Duodenal mucosa (tissue), 2 donors: ENCODE results near the gene RIMBP2.

ENCODE experiments used
- H3K27ac ChIP-seq: one replicate; pipeline ENCODE4 v1.7.0; 2013; ENCODE audit warnings: low read depth, low read length
- H3K27me3 ChIP-seq, 2 donors: one replicate each; pipeline ENCODE4 v1.7.0; 2013; ENCODE audit warnings: low read length in 2 of 2, control low read depth in 1 of 2; ENCODE audit not compliant: insufficient read depth in 2 of 2, control insufficient read depth in 1 of 2
- H3K36me3 ChIP-seq, 2 donors: one replicate each; pipeline ENCODE4 v1.7.0; 2013; ENCODE audit warnings: low read length in 2 of 2, control low read depth in 1 of 2; ENCODE audit not compliant: insufficient read depth in 2 of 2, control insufficient read depth in 1 of 2
- H3K4me1 ChIP-seq, 2 donors: one replicate each; pipeline ENCODE4 v1.7.0; 2013; ENCODE audit warnings: low read length in 2 of 2, control low read depth in 1 of 2; ENCODE audit not compliant: insufficient read depth in 2 of 2, control insufficient read depth in 1 of 2
- H3K4me3 ChIP-seq, 2 donors: one replicate each; pipeline ENCODE4 v1.7.0; 2013; ENCODE audit warnings: low read length in 2 of 2, low read depth in 1 of 2
- H3K9ac ChIP-seq, 2 donors: one replicate each; pipeline ENCODE4 v1.7.0; 2013; ENCODE audit warnings: low read length in 2 of 2, low read depth in 1 of 2
- H3K9me3 ChIP-seq, 2 donors: one replicate each; pipeline ENCODE4 v1.7.0; 2013; ENCODE audit warnings: low read length in 2 of 2, control low read depth in 1 of 2; ENCODE audit not compliant: control insufficient read depth in 1 of 2

RIMBP2 gene

DNA sequence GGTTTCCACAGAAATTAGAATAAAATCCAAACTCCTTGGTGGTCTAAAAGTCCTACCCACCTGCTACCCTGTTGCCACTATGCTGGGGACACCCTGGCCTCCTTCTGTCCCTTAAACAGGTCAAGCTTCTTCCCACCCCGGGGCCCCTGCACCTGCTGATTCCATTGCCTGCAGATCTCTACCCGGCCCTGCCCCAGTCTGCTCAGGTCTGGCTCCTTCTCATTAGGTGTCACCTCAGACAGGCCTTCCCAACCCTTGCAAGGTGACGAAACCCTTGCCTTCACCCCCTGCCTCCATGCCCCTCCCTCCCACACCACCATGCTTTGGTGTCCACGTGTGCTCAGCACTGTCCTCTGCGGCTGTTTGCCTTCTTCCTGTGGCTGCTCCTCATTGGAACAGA is 207.8 kb downstream of the RIMBP2 start:
- Histone ChIP-seq H3K27me3 (no peaks in the 10 kb centered on the region), H3K9me3 (no peaks in the 10 kb centered on the region), H3K27ac (no peak overlapping the region), H3K36me3 (no peaks in the 10 kb centered on the region), H3K9ac (no peak overlapping the region), H3K4me1 (no peaks in the 10 kb centered on the region), H3K4me3 (no peak overlapping the region)

DNA sequence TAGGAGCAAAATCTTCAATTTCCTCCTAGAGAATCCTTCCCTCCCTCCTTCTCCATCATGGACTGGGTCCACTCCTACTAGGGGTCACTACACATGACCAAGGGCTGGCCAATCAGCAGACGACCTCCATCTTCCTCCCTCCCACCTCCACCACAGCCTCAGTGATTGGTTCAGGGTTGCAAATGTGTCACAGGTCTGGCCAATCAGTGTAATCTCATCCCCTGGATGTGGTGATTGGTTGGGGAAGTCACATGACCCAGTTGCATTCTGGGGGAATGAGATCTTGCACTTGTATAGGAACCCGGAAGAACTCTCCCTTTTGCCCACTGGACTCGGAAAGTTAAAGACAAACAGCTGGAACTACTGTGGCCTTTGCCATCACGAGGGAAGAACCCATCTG is 209.3 kb downstream of the RIMBP2 start:
- no peak overlapping the region for H3K27ac ChIP-seq
- H3K4me3 ChIP-seq = no peak overlapping the region
- H3K27me3 ChIP-seq = no peaks in the 10 kb centered on the region
- no peaks in the 10 kb centered on the region for H3K4me1 ChIP-seq
- H3K36me3 ChIP-seq = no peaks in the 10 kb centered on the region
- no peak overlapping the region for H3K9ac ChIP-seq
- H3K9me3 ChIP-seq = no peaks in the 10 kb centered on the region

DNA sequence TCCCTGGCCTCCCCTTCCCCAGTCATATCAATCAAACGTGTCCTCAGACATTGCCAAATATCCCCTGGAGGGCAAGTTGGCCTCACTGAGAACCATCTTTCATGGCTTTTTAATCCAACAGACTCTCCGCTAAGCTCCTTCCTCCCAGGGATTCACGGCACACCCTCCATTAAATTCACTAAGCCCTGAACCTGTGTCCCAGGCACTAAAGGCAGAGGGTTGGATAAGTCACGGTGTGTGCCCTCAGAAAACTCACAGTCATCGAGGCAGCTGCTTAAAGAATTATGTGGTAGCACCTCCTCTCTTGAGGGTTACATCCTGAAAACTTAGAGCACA is 211.3 kb downstream of the RIMBP2 start:
- H3K36me3 ChIP-seq = no peaks in the 10 kb centered on the region
- H3K27me3 ChIP-seq = no peaks in the 10 kb centered on the region
- H3K4me1 ChIP-seq = no peaks in the 10 kb centered on the region
- no peak overlapping the region for H3K27ac ChIP-seq
- no peak overlapping the region for H3K4me3 ChIP-seq
- no peaks in the 10 kb centered on the region for H3K9me3 ChIP-seq
- no peak overlapping the region for H3K9ac ChIP-seq

DNA sequence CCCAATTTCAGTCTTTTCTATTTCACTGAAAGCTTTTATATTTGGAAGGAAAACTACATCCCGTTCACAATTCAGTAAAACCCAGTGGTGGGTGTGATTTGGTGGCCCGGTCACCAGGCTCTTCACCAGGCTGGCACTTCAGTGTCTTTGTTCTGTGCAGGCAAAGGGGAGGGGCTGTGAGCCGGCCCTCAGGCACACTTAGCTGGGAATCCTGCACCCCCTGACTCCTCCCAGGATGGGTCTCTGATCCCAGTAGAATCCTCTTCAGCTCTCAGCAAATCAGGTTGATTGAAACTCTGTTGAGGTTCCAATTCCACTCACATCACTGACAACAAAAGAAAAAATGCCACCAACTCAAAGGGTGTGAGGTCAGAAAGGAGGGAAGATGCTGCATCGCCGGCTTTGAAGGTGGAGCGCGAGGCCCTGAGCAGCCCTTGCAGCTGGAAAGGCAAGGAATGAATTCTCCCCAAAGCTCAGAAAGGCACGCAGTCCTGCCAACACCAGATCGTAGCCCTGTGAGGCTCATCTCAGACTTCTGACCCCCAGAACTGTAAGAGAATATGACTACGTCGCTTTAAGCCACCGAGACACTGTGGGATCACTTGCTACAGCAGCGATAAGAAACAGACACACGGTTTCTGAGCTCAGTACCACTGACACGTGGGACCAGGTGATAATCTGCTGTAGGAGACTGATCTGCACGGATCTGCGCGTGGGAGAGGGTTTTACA is 211.8 kb downstream of the RIMBP2 start:
- Histone ChIP-seq H3K9ac (no peak overlapping the region), H3K9me3 (no peaks in the 10 kb centered on the region), H3K36me3 (no peaks in the 10 kb centered on the region), H3K27me3 (no peaks in the 10 kb centered on the region), H3K27ac (no peak overlapping the region), H3K4me1 (no peaks in the 10 kb centered on the region), H3K4me3 (no peak overlapping the region)

DNA sequence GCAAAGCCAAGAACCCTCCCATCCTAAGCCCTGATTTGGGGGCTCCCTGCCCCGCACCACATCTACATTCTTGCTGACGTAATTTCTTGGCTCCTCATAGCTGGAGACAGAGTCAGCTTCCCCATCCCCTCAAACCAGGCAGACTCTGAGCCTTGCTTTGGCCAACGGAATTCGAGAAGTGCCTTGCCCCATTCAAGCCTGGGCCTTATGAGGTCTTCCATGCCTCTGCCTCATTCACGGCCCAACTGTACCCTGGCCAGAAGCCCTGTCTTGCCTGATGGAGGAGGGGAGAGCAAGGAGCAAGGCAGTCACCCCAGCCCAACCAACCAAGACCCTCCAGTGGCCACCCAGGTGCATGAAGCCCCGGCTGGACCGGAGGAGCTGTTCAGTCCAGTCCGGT is 214.3 kb downstream of the RIMBP2 start:
- Histone ChIP-seq H3K9ac (no peak overlapping the region), H3K36me3 (no peaks in the 10 kb centered on the region), H3K4me1 (no peaks in the 10 kb centered on the region), H3K4me3 (no peak overlapping the region), H3K9me3 (no peaks in the 10 kb centered on the region), H3K27ac (no peak overlapping the region), H3K27me3 (peaks cover 0 to under 1% of the 10 kb centered on the region in 2 donors)

DNA sequence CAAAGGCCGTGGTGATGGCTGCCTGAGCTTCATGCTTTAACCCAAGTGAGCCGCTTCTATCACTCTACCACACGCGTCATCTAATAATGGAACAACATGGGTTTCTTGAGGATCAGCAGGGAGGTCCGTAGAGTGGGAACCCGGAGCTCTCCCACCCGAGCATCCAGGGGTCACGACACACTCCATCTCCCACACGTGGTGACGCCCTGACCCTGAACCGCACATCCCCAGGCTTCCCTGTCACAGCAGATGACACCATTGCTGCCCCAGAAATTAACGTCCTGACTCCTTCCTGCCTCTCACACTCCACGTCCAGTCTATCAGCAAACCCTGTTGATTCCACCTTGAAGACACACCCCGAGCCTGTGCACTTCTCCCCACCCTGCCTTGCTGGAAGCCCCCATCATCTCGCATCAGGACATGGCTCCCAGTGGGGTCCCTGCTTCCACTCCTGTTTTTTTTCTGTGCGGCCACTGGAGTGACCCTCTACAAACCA is 215.2 kb downstream of the RIMBP2 start:
- Histone ChIP-seq H3K36me3 (no peaks in the 10 kb centered on the region), H3K27ac (no peak overlapping the region), H3K4me1 (no peaks in the 10 kb centered on the region), H3K9ac (no peak overlapping the region), H3K4me3 (no peak overlapping the region), H3K9me3 (no peaks in the 10 kb centered on the region), H3K27me3 (peaks cover 0 to 2% of the 10 kb centered on the region in 2 donors)

DNA sequence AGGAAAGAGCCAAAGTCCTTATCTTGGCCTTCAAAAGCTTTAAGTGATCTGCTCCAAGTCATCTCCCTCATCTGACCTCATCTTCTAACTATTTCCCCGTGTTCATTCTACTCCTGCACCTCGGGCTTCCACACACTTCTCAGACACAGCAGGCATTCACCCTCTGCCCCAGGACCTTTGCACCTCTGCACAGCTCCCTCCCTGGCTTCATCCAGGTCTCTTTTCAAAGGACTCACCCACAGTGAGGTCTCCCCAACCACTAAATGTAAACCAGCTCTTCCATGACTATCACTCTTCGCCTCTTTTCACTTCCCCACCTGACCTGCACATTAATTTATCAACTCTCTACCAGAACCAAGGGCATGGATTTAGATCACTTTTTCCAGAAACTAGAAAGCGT is 216.6 kb downstream of the RIMBP2 start:
- no peak overlapping the region for H3K27ac ChIP-seq
- H3K4me1 ChIP-seq = no peaks in the 10 kb centered on the region
- H3K9me3 ChIP-seq = no peaks in the 10 kb centered on the region
- H3K4me3 ChIP-seq = no peak overlapping the region
- peaks cover 0 to 2% of the 10 kb centered on the region in 2 donors for H3K27me3 ChIP-seq
- no peaks in the 10 kb centered on the region for H3K36me3 ChIP-seq
- no peak overlapping the region for H3K9ac ChIP-seq

DNA sequence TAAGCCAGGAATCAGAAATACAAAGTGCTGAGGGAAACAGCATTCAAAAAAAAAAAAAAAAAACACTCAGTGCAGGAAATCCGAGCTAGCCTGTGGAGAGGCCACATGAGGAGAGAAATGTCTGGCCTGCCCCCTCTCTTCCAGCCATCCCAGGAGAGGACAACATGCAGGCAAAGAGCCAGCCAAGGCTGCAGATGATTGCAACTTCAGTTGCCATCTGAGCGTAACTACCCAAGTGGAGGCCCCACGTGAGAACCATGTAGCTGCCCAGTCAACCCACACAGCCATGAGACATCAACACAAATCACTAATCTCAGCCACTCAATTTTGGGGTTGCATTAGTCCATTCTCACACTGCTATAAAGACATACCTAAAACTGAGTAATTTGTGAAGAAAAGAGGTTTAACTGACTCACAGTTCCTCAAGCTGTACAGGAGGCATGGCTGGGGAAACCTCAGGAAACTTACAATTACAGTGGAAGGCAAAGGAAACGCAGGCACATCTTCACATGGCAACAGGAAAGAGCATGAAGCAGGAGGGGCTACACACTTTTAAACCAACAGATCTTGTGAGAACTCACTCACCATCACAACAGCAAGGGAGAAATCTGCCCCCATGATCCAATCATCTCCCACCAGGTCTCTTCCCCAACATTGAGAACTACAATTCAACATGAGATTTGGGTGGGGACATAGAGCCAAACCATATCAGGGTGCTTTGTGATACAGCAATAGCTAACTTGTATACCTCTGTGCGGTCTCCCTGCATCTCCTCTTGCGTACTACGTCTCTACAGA is 217.3 kb downstream of the RIMBP2 start:
- Histone ChIP-seq H3K9me3 (no peaks in the 10 kb centered on the region), H3K36me3 (no peaks in the 10 kb centered on the region), H3K27me3 (peaks cover 0 to 2% of the 10 kb centered on the region in 2 donors), H3K9ac (no peak overlapping the region), H3K27ac (no peak overlapping the region), H3K4me1 (no peaks in the 10 kb centered on the region), H3K4me3 (no peak overlapping the region)

DNA sequence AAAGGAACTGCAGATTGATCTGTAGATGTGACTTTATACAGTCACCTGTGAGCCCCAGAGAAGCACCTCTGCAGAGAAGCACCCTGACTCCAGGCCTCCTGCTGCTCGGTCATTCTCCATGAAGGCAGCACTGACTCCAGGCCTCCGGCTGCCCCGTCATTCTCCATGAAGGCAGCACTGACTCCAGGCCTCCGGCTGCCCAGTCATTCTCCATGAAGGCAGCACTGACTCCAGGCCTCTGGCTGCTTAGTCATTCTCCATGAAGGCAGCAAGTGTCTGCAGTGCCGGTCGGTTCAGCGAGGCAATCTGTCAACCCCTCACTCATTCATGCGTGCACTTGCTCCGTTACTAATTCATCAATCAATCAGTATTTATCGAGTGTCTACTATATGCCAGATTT is 218.1 kb downstream of the RIMBP2 start:
- Histone ChIP-seq H3K27ac (no peak overlapping the region), H3K9ac (no peak overlapping the region), H3K27me3 (peaks cover 0 to 2% of the 10 kb centered on the region in 2 donors), H3K36me3 (no peaks in the 10 kb centered on the region), H3K4me1 (no peaks in the 10 kb centered on the region), H3K9me3 (no peaks in the 10 kb centered on the region), H3K4me3 (no peak overlapping the region)

DNA sequence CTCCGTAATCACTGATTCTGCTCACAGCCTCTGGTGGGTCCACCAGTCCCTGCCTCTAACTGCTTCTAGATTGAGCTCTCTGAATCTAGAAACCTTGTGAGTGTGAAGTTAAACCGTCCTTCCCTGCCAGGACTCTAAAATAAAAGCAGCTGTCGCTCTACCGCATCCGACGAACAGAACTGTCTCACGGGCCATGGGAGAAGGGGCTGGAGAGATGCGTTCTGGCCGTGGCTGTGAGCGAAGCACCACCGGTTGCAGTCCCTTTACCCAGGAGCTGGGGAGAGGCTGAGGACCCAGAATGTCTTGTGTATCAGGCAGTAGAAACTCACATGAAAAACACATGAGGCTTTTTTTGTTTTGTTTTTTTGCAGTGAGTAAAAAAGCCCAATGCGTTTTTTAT is 218.8 kb downstream of the RIMBP2 start:
- Histone ChIP-seq H3K27ac (no peak overlapping the region), H3K27me3 (peaks cover 0 to 2% of the 10 kb centered on the region in 2 donors), H3K4me1 (no peaks in the 10 kb centered on the region), H3K9ac (no peak overlapping the region), H3K4me3 (no peak overlapping the region), H3K36me3 (no peaks in the 10 kb centered on the region), H3K9me3 (no peaks in the 10 kb centered on the region)
